Cardiac muscle cell (in vitro differentiated cells and primary cell): Measurements from ENCODE around the gene NAV2. TPM values are rescaled to one million over a fixed set of nuclear protein-coding genes. Genes with fewer than 3 reads are reported as not detected.

ENCODE experiments used
- DNase-seq, 2 donors: peaks; one replicate each; pipeline versions ENCODE4 v3.0.0 to v3.0.0-alpha.2; 2010 to 2017; ENCODE audit warnings: low read depth in 1 of 2, low spot score in 1 of 2
- H3K27ac ChIP-seq: fragments of 200-600 bp; sonication (generic); 2 replicates; pipeline ENCODE4 v1.5.1; 2016
- H3K27me3 ChIP-seq: fragments of 200-600 bp; sonication (generic); 2 replicates; pipeline ENCODE4 v1.6.0; 2016; ENCODE audit warnings: control low read depth
- H3K36me3 ChIP-seq: fragments of 200-600 bp; sonication (generic); 2 replicates; pipeline ENCODE4 v1.5.1; 2016; ENCODE audit warnings: control low read depth
- H3K4me1 ChIP-seq: fragments of 200-600 bp; sonication (generic); 2 replicates; pipeline ENCODE4 v1.8.1; 2017; ENCODE audit warnings: low read depth, mild to moderate bottlenecking, mixed run types
- H3K4me3 ChIP-seq: fragments of 200-600 bp; sonication (generic); 2 replicates; pipeline ENCODE4 v1.5.1; 2016; ENCODE audit warnings: mild to moderate bottlenecking
- H3K9me3 ChIP-seq: fragments of 200-600 bp; sonication (generic); 2 replicates; pipeline ENCODE4 v1.5.1; 2017; ENCODE audit warnings: low read depth, mild to moderate bottlenecking, control low read depth
- polyA plus RNA-seq: library from polyadenylated mRNA; unstranded; fragments of >200 nt; fragmentation: Nextera tagmentation; extraction: Ambion mirVana; gene quantifications from 2 replicates; pipeline ENCODE4 v1.2.1, GENCODE V29; 2016
- total RNA-seq: library from RNA; depleted of rRNA; stranded (reverse); fragments of >200 nt; gene quantifications from 2 replicates; pipeline ENCODE4 v1.2.3, GENCODE V29; 2016
- TF ChIP-seq, protein P1 (sequence below): IDR thresholded peaks from 2 replicates; pipeline ENCODE4 v1.5.1; 2012; ENCODE audit warnings: low read depth, mild to moderate bottlenecking, low read length

NAV2 gene
- total and polyA plus RNA-seq, 2 experiments from 2014 or later: 113 to 164 TPM

DNA sequence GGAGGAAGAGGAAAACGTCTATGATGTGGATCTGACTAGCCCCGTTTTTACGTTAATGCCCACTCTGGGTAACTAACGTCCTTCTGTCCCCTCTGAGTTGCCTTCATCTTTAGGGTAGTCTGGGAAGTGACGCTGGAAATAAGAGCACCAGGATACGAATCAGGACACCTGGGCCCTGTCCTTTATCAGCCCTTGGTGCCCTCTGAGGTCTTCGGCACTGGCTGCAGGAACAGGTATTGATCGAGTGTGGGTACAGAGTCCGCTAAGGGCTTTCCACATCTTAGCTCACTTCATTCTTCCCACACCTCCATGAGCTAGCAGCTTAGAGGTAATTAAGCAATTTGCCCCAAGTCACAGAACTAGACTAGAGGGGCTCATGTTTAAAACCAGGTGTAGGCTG, 223.8 kb downstream of the NAV2 start:
- peaks cover 3% of the 10 kb centered on the region for H3K4me1 ChIP-seq
- H3K36me3 ChIP-seq: no peaks in the 10 kb centered on the region
- H3K4me3 ChIP-seq: no peak overlapping the region
- DNase-seq: no peak
- no peaks in the 10 kb centered on the region for H3K27me3 ChIP-seq
- H3K27ac ChIP-seq: no peak overlapping the region
- TF ChIP-seq, protein P1, sequence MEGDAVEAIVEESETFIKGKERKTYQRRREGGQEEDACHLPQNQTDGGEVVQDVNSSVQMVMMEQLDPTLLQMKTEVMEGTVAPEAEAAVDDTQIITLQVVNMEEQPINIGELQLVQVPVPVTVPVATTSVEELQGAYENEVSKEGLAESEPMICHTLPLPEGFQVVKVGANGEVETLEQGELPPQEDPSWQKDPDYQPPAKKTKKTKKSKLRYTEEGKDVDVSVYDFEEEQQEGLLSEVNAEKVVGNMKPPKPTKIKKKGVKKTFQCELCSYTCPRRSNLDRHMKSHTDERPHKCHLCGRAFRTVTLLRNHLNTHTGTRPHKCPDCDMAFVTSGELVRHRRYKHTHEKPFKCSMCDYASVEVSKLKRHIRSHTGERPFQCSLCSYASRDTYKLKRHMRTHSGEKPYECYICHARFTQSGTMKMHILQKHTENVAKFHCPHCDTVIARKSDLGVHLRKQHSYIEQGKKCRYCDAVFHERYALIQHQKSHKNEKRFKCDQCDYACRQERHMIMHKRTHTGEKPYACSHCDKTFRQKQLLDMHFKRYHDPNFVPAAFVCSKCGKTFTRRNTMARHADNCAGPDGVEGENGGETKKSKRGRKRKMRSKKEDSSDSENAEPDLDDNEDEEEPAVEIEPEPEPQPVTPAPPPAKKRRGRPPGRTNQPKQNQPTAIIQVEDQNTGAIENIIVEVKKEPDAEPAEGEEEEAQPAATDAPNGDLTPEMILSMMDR: no peak
- no peaks in the 10 kb centered on the region for H3K9me3 ChIP-seq

DNA sequence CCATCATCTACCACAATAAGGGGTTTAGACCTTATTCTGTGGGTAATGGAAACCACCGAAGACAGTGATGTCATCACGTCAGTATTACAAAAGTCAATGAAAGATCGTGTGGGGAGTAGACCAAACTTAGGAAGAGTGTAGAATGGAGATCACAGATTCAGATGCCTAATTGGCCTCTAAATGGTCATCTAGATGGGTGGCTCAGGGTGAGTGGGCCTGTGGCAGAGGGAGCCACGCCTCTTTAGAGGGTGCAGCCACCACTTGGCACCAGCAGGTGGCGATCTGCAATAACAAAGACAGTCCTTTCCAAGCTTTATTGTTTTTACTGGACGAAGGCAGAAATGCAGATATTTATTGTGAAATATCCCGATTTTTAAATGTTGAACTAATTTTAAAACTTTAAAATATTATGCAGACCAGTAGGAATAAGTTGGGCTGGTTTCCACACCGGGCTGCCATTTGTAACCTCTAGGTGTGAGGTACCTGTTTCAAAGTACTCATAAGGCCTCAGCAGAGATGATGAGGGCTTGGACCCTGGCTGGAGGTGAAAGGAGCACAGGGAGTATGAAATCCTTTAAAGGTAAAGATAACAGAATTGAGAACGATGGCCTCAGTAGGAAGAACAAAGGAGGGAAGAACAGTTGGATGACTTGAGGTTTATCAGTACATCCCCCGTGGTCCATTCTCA, 225.7 kb downstream of the NAV2 start:
- DNase-seq: peak; percentile 72 to 75

DNA sequence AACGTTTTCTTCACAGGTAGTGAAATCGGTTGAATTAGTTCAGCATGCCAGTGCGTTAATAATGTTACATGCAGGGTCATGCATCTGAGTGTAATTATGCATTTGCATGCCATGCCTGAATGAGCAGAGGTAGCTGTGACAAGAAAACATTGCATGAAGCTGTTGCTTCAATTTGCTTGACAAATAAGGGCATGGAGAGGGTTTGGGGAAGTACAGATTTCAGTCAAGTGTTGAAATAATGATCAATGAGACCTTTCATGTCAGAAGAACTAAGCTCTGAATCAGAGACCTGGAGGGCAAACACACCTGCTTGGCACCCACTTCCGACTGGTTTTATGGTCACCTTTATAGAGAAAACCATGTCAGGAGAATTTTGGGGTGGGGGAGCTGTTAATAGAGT, 226.2 kb downstream of the NAV2 start:
- DNase-seq: no peak
- TF ChIP-seq, protein P1: no peak
- no peaks in the 10 kb centered on the region for H3K36me3 ChIP-seq
- H3K27me3 ChIP-seq: no peaks in the 10 kb centered on the region
- H3K4me1 ChIP-seq: peaks cover 3% of the 10 kb centered on the region
- H3K4me3 ChIP-seq: no peak overlapping the region
- H3K9me3 ChIP-seq: no peaks in the 10 kb centered on the region
- no peak overlapping the region for H3K27ac ChIP-seq

More for the DNA sequence above, 225.7 kb downstream of the NAV2 start:
- TF ChIP-seq, protein P1: peak; percentile 92
- Histone ChIP-seq H3K27me3 (no peaks in the 10 kb centered on the region), H3K27ac (no peak overlapping the region), H3K9me3 (no peaks in the 10 kb centered on the region), H3K36me3 (no peaks in the 10 kb centered on the region), H3K4me1 (peaks cover 3% of the 10 kb centered on the region), H3K4me3 (no peak overlapping the region)

DNA sequence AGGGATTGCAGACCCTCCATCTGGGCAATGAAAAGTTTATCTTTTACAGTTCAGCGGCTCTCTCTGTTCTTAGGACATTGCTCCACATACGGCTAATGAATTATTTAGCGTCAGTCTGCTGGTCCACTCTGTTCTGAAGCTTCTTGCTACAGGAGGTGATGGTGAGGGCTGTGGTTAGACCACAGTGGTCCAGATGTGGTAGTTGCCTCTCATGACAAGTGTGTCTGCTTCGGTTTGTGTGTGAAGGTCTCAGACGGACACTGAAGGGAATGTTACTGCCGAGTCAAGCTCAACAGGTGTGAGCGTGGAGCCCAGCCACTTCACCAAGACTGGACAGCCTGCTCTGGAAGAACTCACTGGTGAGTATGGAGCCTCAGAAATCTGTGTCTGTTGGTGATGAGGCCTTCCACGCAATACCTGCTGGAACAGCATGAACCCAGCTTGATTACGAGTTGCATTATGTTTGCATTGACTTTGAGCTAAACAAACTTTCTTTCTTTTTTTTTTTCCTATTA, 226.8 kb downstream of the NAV2 start:
- no peaks in the 10 kb centered on the region for H3K36me3 ChIP-seq
- no peaks in the 10 kb centered on the region for H3K27me3 ChIP-seq
- H3K4me3 ChIP-seq: no peak overlapping the region
- no peak overlapping the region for H3K27ac ChIP-seq
- peaks cover 3% of the 10 kb centered on the region for H3K4me1 ChIP-seq
- no peaks in the 10 kb centered on the region for H3K9me3 ChIP-seq
- DNase-seq: no peak
- TF ChIP-seq, protein P1: no peak

DNA sequence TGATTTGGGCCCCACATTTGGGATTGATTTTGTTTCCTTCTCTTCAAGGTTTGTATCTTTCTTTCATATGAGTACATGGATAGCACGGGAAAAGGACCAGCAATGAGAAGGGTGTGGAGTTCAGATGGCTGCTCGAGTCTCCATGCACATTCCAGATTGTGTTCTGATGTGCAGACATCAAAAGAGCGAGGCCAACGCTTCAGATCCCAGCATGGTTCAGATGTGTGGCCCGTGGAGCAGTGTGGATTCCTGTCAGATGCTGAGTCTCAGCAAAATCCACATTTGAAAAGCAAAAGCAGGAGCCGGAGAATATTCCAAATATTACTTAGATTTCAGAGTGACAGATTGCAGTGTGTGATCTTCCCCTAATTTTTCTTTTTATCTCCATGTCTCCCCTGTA, 228.2 kb downstream of the NAV2 start:
- Histone ChIP-seq H3K9me3 (no peaks in the 10 kb centered on the region), H3K4me3 (no peak overlapping the region), H3K4me1 (no peaks in the 10 kb centered on the region), H3K36me3 (no peaks in the 10 kb centered on the region), H3K27ac (no peak overlapping the region), H3K27me3 (no peaks in the 10 kb centered on the region)
- TF ChIP-seq, protein P1: no peak
- DNase-seq: no peak
